HL-60/S4 (cell line): Measurements from ENCODE around the gene ZNF275.
"Not testable (repeated sequence)": the region's sequence is repeated elsewhere in the genome, so short reads cannot be mapped to it uniquely, and the experiment has no call there.

Experiments used
- in situ Hi-C: fragments of 300-500 bp; cut with MboI; formaldehyde crosslinking; loops from 2 replicates; pipeline ENCODE4 v1.14.3; 2022; ENCODE audit warnings: low sequenced_read_pairs

The ZNF275 gene

GRCh38 chrX:153387345-153387744, 53.4 kb downstream of the ZNF275 start:
- in situ Hi-C loops, result no loop called here

GRCh38 chrX:153387987-153388721, 54.2 kb downstream of the ZNF275 start:
- in situ Hi-C loops, result no loop called here

GRCh38 chrX:153388722-153389459, 54.9 kb downstream of the ZNF275 start:
- in situ Hi-C loops, result no loop called here

- in situ Hi-C loops, result not testable (repeated sequence)
These were observed 55.5 kb downstream of the ZNF275 start for GRCh38 chrX:153389460-153389768.

GRCh38 chrX:153392642-153393321, 58.8 kb downstream of the ZNF275 start:
- in situ Hi-C loops, result no loop called here

- in situ Hi-C loops, result no loop called here
These were observed 60.7 kb downstream of the ZNF275 start for GRCh38 chrX:153394612-153395011.

- in situ Hi-C loops, result no loop called here
These were observed 61.8 kb downstream of the ZNF275 start for GRCh38 chrX:153395613-153396319.

GRCh38 chrX:153396320-153397195, 62.6 kb downstream of the ZNF275 start:
- in situ Hi-C loops, result no loop called here

- in situ Hi-C loops, result no loop called here
These were observed 63.5 kb downstream of the ZNF275 start for GRCh38 chrX:153397256-153397960.

GRCh38 chrX:153398275-153398960, 64.5 kb downstream of the ZNF275 start:
- in situ Hi-C loops, result no loop called here

GRCh38 chrX:153400146-153401132, 66.5 kb downstream of the ZNF275 start:
- in situ Hi-C loops, result no loop called here

- in situ Hi-C loops, result no loop called here
These were observed 67.3 kb downstream of the ZNF275 start, which contains the start of gene PNMA6E for GRCh38 chrX:153401133-153401764. TSS of gene PNMA6E (minus strand) at chrX:153401350. CDS start at chrX:153398849, 2,501 bp downstream.
